HG03469 (cell line): ENCODE data around the gene ZNF460.

ENCODE experiments used
- ATAC-seq: cut with Tn5 transposase; IDR thresholded peaks from one replicate; pipeline ENCODE4 v1.9.1; 2021; ENCODE audit warnings: mild to moderate bottlenecking, moderate library complexity, moderate number of reproducible peaks; ENCODE audit not compliant: unreplicated experiment

The ZNF460 gene

DNA sequence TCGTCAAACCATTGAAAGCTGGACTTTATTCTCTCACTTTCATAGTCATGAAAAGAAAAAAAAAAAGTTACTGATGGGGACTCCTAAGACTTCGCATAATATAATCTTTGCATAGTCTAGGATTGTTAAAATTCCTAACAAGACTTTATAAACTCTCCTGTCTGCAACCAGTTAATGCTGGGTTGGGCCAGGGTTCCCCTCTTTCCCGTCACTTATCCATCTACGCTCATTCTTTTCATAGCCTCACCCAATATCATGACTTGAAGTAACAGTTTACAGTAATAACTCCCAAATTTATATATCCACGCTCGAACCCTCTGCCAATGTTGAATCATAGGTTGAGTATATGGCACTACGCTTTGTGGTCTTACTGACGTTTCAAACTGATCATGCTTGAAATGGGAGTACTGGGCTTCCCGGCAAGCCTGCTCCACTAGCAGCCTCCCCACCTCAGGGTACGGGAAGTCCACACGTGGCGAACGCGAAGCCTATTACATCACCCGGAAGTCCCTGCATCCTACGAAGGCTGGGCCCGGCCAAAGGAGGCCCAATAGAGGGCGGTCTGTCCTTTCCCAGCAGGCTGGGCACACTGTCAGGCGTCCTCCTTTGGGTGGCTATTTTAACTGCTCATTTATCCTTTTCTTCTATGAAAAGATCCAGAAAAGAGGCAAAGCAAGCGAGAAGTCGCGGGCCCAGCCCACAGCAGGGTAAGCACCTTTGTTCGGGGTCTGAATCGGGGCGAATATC, 694 bp upstream of the ZNF460 start:
- ATAC-seq, result peak; percentile 36

DNA sequence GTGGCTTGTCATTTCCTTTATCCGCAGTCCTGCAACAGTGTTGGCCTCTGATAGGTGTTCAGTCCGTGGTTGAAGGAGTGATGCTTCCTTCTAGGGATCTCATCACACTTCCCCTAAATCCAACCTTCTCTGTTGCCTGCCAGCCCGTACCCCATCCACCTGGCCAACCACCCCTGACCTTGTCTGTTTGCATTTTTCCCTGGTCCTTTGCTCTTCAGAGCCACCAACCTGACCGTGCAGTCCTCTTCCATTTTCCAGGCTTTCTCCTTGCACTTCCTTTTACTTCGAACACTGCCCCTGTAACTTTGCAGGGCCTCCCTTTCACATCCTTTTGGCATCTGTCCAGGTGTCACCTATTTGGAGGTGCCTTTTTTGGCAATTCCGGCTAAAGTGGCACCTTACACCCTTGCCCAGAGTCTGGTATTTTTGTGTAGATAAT, 696 bp downstream of the ZNF460 start:
- ATAC-seq, result no peak

DNA sequence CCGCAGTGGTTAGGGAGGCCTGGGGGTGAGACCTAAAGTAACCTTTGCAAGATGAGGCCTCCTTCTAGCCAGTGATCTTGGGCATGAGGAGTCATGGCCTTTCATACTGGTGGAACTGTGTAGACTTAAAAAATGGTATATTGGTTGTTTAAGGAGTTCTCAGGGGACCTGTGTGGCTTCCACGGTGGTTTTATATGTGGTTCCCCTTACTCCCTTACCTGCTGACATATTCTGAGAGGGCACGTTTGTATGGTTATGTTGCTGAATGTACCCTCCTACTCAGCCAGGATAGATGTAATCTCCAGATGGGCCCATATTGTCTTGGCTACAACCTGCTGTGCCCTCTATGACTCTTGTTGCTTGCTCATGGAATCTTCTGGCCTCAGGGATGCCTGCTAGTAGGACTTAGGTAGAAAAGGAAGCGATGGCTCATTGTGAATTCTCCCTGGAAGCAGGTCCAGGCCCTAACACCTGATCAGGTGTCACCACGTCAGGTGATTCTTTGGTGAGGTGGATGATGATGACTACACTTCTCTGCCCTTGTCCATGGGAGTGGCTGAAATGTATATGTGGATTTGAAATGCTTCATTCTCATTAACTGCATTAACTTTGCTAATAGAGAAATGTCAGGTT, 1.8 kb downstream of the ZNF460 start:
- ATAC-seq, result no peak

DNA sequence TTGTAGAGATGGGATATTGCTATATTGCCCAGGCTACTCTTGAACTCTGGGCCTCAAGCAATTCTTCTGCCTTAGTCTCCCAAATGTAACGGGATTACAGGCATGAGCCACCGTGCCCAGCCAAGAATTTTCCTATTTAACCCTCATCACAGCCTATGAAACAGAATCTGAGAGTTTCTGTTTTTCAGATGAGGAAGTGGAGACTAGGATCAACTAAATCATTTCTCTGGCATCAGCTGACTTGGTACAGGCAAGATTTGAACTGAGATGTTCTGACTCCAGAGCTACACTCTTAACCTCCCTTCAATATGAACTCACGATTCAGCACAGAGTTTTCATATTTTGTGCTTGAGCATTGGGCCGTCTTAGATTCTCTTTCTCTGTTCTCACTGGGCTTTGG, 8.1 kb downstream of the ZNF460 start:
- ATAC-seq, result no peak

DNA sequence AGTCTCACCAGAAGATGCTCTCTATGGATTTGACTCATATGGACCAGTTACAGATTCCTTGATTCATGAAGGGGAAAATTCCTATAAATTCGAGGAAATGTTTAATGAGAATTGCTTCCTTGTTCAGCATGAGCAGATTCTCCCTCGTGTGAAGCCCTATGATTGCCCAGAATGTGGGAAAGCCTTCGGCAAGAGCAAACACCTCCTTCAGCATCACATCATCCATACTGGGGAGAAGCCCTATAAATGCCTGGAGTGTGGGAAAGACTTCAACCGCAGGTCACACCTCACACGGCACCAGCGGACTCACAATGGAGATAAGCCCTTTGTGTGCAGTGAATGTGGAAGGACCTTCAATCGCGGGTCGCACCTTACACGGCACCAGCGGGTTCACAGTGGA, 10.7 kb downstream of the ZNF460 start:
- no peak for ATAC-seq

DNA sequence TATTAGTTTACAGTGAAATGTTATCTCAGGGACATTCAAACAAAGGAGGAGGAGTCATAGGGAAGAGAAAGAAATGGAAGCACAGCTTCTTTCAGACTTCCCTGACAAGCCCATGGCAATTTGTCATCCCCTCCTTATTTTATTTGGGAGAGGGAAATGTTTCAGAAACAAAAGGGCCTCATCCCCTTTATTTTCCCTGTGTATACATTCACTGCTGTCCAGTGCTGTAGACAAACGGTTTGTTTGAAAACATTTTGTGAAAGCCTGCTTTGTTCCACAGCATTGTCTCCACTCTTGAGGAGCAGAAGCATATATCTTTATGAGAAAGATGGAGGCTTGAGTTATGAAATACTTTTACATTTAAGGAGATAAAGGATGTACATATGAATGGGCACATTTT, 12.3 kb downstream of the ZNF460 start:
- no peak for ATAC-seq

DNA sequence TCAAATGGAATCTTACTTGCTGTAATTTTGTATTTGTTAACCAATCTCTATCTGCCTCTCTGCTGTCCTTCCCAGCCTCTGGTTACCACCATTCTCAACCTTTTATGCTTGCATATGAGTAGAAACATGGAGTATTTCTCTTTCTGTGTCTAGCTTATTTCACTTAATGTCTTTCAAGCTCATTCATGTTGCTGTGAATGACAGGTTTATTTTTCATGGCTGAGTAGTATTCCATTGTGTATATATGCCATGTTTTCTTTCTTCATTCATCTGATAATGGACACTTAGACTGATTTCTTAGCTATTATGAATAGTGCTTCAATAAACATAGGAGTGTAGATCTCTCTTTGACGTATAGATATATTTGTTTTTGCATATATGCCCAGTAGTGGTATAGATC, 13.4 kb downstream of the ZNF460 start:
- no peak for ATAC-seq

DNA sequence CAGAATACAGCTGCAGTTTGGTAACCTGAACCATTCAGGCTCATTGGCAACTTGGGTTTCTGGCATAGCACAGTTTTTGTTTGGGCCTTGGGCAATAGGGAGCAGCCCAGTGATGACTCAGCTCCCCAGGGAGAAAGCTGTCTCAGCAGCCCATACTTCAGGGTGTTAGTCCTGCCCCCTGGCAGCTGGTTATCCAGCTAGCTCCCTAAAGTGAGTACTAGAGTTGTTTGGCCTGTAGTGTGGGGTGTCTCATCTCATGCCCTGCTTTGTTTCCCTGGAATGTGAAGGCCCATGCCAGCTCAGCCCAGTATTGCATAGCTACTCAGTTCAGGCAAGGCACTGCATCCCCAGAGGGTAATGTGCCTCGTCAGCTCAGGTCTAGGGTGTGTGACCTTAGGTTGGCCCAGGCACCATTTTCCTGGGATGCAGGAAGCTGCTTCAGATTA, 21.8 kb downstream of the ZNF460 start:
- no peak for ATAC-seq

DNA sequence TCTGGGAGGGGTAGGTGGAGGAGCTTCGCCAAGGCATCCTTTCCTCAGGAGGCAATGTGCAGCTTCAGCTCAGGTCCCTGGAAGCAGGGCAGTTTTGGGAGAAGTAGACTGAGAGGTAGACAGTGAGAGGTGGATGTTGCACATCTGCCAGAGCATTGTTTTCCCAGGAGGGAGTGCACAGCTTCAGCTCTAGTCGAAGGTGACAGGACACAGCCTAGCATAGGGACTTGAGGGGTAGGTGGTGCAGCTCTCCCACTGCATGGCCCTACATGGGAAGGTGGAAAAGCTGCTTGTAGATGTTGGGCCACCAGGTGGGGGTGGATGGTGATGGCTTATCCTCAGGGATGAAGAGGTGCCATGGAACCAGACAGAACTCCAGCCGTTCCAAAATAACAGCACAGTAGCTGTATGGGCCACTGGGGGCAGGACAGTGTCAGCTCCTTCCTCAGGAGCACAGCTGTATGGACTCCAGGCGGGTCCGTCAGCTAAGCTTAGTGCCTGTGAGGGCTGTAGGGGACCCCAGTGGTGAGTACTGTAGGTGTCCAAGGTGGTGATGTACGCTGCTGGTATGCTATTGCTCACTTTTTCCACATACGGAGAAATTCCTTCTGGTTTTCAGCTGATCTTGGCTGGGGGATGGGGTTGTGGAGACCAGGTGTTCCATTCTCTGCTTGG, 22.6 kb downstream of the ZNF460 start:
- ATAC-seq, result no peak

DNA sequence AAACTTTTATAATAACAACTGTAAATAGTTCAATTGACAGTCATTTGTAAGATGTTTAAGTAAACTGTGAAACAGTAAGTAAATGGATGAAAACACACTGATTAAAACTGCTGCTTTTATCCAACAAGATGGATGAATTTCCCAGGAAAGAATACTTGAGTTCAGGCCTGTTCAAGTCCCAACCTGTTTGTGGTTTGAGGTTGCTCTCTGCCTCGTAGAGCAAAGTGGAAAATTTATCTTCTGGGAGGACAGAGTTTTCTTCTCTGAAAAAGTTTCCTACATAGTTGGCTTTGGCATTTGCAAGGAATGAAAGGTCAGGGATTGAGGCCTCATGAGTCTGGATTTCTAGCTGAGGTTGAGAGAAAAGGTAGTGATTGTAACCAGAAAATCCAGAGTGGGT, 24.8 kb downstream of the ZNF460 start:
- ATAC-seq, result no peak

DNA sequence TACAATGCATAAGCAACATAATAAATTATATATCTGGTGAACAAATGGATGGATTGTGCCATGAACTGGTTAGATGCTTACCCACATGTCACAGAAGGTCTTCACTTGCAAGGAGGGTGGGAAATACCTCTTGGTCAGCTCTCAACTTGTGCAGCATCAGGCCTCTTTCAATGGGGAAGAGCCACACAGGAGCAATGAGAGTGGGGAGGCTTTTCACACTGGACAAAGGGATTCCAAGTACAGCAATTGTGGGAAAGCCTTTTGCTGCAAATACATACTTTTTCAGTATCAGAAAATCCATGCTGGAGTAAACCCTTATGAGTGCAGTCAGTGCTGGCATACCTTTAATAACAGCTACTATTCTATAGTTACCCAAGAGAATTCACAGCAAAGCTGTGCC, 28.2 kb downstream of the ZNF460 start:
- ATAC-seq, result no peak

DNA sequence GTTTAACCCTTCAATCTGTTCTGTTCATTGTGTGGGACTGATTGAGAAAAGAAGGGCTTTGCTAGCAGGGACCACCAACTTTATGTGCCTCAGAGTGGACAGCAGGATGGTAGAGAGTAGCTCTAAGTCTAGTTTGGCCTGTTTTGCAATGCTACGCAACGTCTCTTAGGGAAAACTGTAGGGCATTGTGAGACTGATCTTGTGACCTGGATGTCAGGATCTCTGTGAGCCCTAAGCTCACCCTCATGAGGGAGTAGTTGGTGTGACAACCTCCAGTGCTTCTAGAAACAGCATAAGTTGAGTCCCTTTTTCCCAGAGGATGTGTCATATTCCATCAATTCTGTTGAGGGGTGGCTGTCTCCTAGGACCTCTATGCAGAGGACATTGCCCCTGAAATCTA, 30.5 kb downstream of the ZNF460 start:
- no peak for ATAC-seq

DNA sequence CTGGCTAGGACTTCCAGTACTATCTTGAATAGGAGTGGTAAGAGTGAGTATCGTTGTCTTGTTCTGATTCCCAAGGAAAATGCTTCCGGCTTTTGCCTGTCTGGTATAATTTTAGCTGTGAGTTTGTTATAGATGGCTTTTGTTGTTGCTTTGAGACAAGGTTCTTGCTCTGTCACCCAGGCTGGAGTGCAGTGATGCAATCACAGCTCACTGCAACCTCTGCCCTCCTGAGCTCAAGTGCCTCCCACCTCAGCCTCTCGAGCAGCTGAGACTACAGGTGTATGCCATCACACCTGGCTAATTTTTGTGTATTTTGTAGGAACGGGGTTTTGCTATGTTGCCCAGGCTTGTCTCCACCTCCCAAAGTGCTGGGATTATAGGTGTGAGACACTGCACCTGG, 33.9 kb downstream of the ZNF460 start:
- no peak for ATAC-seq

DNA sequence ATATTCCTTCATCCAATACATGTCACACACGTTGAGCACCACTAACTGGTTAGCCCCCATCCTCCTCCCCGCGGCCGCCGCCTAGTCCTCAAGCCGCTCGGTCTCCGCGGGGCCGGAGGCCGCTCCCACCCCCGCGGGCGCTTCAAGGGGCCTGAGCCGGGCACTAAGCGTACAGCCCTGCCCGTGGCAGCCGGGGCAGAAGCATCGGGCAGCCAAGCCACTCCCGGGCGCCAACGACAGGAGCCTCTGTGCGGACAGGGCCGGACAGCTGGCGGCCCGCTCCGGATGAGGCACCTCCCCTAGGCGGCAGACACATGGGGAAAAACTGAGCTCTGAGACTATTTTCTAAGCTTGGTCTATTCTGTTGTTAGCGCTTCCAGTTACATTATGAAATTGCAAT, 37.2 kb downstream of the ZNF460 start:
- ATAC-seq, result no peak

DNA sequence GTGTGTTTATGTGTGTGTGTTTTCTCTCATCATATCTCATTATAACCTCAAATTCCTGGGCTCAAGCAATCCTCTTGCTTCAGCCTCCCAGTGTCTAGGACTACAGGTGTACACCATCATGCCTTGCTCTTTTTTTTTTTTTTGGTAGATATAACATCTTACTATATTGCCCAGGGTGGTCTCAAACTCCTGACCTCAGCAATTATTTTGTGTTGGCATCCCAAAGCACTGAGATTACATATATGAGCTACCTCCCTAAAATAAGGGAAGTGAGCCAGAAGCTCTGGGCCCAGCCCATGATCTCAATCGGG, 39.5 kb downstream of the ZNF460 start:
- no peak for ATAC-seq

DNA sequence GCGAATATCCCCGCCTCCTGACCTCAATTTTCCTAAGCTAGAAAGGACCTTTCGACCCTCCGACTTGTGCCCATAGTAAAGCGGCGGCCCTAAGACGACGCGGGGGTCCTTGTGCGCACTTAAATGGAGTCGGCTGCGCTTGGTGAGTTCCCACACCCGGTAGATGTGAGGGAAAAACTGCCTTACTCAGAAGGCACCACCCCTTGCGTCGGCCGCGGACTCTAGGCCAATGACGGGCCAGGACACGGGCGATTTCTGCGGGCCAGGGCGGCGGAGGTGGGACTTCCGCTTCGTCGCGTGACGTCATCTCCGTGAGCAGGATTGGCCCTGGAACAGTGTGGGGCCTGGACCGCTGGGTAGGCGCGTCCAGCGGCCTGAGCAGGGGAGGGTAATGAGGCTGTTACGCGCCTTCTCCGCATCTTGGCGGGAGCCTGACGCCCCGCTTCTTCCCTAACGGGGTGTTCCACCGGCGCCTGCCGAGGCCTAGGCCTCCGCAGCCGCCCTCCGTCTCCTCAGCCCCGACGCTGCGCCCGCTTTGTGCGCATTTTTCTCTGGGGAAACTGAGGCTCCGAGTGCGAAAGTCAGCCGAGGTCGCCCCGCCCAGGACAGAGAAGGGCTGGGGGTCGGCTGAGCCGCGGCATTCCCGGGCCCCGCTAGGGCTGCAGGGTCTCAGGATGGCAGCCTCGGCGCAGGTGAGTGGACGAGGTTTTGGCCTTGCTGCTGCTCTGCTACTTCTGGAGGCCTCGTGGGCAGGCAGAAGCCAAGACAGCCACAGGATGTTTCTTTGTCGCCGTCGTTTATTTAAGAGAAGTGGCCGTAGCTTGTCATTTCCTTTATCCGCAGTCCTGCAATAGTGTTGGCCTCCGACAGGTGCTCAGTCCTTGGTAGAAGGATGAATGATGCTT, 40.1 kb downstream of the ZNF460 start, which contains the start of gene ZNF543:
Gene ZNF543 (plus strand): TSS at position 293 of the 905 bp plus-strand sequence. CDS start 382 bp downstream, at position 675.
- peak; percentile 91 for ATAC-seq

DNA sequence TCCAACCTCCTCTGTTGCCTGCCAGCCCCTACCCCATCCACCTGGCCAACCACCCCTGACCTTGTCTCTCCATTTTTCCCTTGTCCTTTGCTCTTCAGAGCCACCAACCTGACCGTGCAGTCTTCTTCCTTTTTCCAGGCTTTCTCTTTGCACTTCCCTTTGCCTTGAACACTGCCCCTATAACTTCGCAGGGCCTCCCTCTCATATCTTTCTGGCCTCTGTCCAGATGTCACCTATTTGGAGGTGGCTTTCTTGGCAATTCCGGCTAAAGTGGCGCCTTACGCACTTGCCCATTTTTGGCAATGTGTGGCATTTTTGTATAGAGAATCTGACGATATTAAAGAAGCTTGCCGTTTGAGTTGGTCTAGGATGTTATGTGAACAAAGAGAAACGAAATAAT, 40.8 kb downstream of the ZNF460 start:
- ATAC-seq, result no peak

DNA sequence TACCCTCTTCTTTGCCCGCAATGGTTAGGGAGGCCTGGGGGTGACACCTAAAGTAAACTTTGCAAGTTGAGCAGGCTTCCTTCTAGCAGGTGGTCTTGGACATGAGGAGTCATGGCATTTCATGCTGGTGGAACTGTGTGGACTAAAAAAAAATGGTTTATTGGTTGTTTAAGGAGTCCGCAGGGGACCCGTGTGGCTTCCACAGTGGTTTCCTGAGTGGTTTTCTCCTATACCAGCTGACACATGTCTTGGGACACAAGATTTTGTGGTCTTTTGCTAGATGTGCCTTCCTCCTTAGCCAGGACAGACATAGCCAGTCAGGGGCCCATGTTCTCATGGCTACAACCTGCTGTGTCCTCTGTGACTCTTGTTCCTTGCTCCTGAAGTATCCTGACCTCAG, 41.5 kb downstream of the ZNF460 start:
- ATAC-seq, result no peak

DNA sequence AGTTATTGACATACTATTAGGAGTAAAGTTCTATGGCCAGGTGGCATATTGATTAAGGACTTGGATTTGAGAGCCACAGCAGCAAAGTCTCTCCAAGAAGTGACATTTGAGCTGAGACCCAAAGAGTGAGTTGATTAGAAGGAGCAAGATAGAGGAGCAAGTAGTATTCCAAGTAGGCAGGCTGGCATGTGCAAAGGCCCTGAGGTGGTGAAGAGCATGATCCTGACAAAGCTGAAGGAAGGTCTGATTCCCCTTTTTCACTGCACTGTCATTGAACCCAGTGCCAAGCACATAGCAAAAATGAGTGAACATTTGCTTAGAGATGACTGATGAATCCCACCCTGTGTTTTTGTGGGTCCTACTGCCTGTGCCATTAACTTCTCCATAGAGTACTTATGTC, 44.7 kb downstream of the ZNF460 start:
- no peak for ATAC-seq

DNA sequence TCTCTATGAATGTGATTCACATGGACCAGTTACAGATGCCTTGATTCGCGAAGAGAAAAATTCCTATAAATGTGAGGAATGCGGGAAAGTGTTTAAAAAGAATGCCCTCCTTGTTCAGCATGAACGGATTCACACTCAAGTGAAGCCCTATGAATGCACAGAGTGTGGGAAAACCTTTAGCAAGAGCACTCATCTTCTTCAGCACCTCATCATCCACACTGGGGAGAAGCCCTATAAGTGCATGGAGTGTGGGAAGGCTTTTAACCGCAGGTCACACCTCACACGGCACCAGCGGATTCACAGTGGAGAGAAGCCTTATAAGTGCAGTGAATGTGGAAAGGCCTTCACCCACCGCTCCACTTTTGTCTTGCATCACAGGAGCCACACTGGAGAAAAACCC, 47.7 kb downstream of the ZNF460 start:
- no peak for ATAC-seq

DNA sequence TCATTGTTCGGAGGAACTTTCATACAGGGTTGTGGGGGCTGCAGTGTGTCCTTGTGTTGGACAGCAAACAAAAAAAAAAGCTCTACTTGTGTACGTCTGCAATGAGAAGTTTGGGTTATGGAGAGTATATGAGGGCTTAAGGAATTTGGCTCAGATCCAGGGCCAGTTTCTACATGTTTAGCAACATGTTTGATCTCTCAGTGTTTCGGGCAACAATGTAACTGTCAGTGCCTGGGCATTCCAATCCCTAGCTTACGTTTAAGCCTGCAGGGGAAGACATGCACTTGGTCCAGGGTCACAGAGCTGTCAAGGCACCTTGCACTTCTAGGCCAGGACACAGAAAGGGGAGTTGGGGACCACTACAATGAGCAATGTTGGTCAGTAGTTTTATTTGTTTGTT, 53.9 kb downstream of the ZNF460 start:
- ATAC-seq, result no peak
